Measurements from ENCODE around the gene LYPD6B.

Gene LYPD6B

GRCh38 chr2:148994341-148994740, 44.2 kb upstream of the LYPD6B start:
- no peak overlapping the region for H3K4me3 Mint-ChIP-seq

GRCh38 chr2:148996805-148997204, 41.7 kb upstream of the LYPD6B start:
- H3K9me3 Mint-ChIP-seq, result no peaks in the 10 kb centered on the region
- no peak overlapping the region for H3K4me3 Mint-ChIP-seq
- peaks cover 26% of the 10 kb centered on the region for H3K4me1 Mint-ChIP-seq
- H3K27ac Mint-ChIP-seq, result peak overlapping the region in 1 of 3 experiments; percentile 57
- H3K36me3 Mint-ChIP-seq (ENCODE audit: low read depth), result peaks cover 21% of the 10 kb centered on the region
- peaks cover 4% of the 10 kb centered on the region for H3K27me3 Mint-ChIP-seq (ENCODE audit: low read depth)
- no peak for TF ChIP-seq CTCF (IDR thresholded peaks at IDR 0.05; ENCODE audit: unreplicated experiment in 3 of 3)

More at GRCh38 chr2:148994341-148994740, 44.2 kb upstream of the LYPD6B start:
- Mint-ChIP-seq H3K27me3 (ENCODE audit: low read depth) (no peaks in the 10 kb centered on the region), H3K36me3 (ENCODE audit: low read depth) (peaks cover 13% of the 10 kb centered on the region), H3K9me3 (no peaks in the 10 kb centered on the region), H3K4me1 (peaks cover 15% of the 10 kb centered on the region), H3K27ac (no peak overlapping the region)
- TF ChIP-seq CTCF (IDR thresholded peaks at IDR 0.05; ENCODE audit: unreplicated experiment in 3 of 3), result no peak

- Mint-ChIP-seq H3K4me3 (peak overlapping the region in 1 of 3 experiments; percentile 38), H3K4me1 (peaks cover 35% of the 10 kb centered on the region), H3K9me3 (no peaks in the 10 kb centered on the region), H3K36me3 (ENCODE audit: low read depth) (peaks cover 34% of the 10 kb centered on the region), H3K27ac (peak overlapping the region in 2 of 3 experiments; percentile 23 to 58), H3K27me3 (ENCODE audit: low read depth) (peaks cover 4% of the 10 kb centered on the region)
- TF ChIP-seq CTCF (IDR thresholded peaks at IDR 0.05; ENCODE audit: unreplicated experiment in 3 of 3), result no peak
Measured at GRCh38 chr2:148998165-148998830, 40.2 kb upstream of the LYPD6B start.

- H3K4me1 Mint-ChIP-seq, result peaks cover 41% of the 10 kb centered on the region
- peaks cover 4% of the 10 kb centered on the region for H3K27me3 Mint-ChIP-seq (ENCODE audit: low read depth)
- TF ChIP-seq CTCF (IDR thresholded peaks at IDR 0.05; ENCODE audit: unreplicated experiment in 3 of 3), result no peak
- peak overlapping the region in 2 of 3 experiments; percentile 50 to 61 for H3K27ac Mint-ChIP-seq
- peaks cover 36% of the 10 kb centered on the region for H3K36me3 Mint-ChIP-seq (ENCODE audit: low read depth)
- H3K4me3 Mint-ChIP-seq, result no peak overlapping the region
- H3K9me3 Mint-ChIP-seq, result no peaks in the 10 kb centered on the region
Measured at GRCh38 chr2:148998831-148999200, 39.7 kb upstream of the LYPD6B start.

GRCh38 chr2:148999451-148999921, 39.0 kb upstream of the LYPD6B start:
- Mint-ChIP-seq H3K27me3 (ENCODE audit: low read depth) (peaks cover 4% of the 10 kb centered on the region), H3K36me3 (ENCODE audit: low read depth) (peaks cover 36% of the 10 kb centered on the region), H3K27ac (peak overlapping the region in 2 of 3 experiments; percentile 61 to 73), H3K4me1 (peaks cover 47% of the 10 kb centered on the region), H3K9me3 (no peaks in the 10 kb centered on the region), H3K4me3 (no peak overlapping the region)
- TF ChIP-seq CTCF (IDR thresholded peaks at IDR 0.05; ENCODE audit: unreplicated experiment in 3 of 3), result no peak
